NT2/D1 (cell line): ENCODE measurements around the gene ZNF665.

ENCODE experiments used
- YY1 ChIP-seq: IDR thresholded peaks from 2 replicates; pipeline ENCODE4 v1.6.1; 2011; ENCODE audit not compliant: insufficient read length, insufficient read depth
- ZNF274 ChIP-seq: IDR thresholded peaks from 2 replicates; pipeline ENCODE4 v1.6.1; 2011; ENCODE audit warnings: mild to moderate bottlenecking, low read depth, low read length

GRCh38 chr19:53131727-53132126, 61.4 kb downstream of the ZNF665 start:
- TF ChIP-seq ZNF274, result no peak
- no peak for TF ChIP-seq YY1
